Left renal cortex interstitium (tissue), 4 donors: ENCODE data around the gene SMLR1. TPM values are rescaled to one million over a fixed set of nuclear protein-coding genes. Genes with fewer than 3 reads are reported as not detected.

Experiments
- DNase-seq, 4 donors: peaks; one replicate each; pipeline ENCODE4 v3.0.0-alpha.2; 2013; ENCODE audit warnings: low read depth in 4 of 4, low spot score in 2 of 4, missing footprints in 1 of 4
- polyA plus RNA-seq, 4 donors: library from polyadenylated mRNA; unstranded; fragments of 120-200 nt; gene quantifications; one replicate each; pipeline ENCODE4 v1.2.1, GENCODE V29; 2013; ENCODE audit not compliant: insufficient read length in 4 of 4

The SMLR1 gene
- polyA plus RNA-seq, 4 donors, result 1.0 to 4.4 (median 2.0) TPM

DNA sequence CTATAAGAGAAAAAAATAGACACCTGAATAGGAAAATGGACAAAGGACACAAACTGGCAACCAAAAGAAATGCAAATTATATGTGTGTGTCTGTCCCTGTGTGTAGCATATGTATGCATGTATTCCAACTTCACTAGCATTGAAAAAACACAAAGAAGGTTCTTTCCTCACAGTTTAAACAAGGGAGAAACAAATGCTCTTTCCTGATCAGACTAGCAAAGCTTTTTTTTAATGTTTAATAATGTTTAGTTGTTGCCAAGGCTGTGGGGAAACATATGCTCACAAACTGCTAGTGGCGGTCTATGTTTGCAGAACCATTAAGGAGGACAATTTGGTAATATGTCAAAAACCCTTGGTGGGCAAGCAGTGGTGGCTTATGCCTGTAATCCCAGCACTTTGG is 22.4 kb downstream of the SMLR1 start:
- no peak for DNase-seq

DNA sequence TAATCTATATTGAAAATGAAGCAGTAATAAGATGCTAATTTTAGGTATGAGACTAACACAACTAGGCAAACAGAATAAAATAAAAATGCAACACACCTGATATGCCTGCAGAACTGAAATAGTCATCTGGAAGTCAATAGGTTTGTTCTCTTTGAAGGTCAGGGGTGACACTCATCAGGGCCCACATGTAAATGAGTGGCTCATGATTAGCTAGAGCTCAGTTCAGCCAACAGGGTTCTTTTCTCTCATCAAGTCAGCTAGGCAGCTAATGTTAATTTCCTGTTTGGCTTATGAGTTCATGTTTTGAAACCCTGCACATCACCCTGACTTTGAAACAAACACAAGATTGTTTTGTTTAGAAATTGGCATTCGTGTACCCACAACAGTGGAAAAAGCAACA is 23.8 kb downstream of the SMLR1 start:
- DNase-seq, result no peak

DNA sequence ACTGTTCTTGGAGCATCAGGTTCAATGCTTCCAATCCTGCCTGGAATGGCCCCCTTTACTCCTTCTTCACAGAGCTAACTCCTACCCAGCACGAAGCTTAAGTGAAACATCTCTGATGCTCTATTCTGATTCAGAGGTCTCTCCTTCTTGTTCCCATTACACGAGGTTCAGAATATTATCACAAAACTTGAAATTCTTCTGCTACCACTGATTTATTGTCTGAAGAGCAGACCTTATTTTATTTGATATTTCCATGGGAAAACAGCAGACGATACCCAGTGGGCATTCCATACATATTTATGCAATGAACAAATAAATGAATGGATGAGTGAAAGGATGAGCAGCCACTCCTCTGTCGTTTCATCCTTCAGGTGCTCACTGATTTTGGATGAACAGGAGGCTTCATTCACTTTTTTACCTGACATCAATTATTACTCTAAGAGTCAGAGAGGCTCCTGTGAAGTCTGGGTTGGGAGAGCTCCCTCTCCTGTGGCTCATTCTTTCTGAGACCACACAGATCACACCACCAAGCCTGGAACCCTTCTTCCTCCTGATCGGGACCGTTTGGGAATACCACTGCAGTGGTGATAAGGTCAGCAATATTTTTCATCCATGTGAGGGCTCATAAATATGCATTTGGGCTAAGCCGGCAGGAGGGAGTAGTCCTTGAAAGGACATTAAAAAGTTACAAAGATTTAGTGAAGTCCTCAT is 25.8 kb downstream of the SMLR1 start:
- no peak for DNase-seq

DNA sequence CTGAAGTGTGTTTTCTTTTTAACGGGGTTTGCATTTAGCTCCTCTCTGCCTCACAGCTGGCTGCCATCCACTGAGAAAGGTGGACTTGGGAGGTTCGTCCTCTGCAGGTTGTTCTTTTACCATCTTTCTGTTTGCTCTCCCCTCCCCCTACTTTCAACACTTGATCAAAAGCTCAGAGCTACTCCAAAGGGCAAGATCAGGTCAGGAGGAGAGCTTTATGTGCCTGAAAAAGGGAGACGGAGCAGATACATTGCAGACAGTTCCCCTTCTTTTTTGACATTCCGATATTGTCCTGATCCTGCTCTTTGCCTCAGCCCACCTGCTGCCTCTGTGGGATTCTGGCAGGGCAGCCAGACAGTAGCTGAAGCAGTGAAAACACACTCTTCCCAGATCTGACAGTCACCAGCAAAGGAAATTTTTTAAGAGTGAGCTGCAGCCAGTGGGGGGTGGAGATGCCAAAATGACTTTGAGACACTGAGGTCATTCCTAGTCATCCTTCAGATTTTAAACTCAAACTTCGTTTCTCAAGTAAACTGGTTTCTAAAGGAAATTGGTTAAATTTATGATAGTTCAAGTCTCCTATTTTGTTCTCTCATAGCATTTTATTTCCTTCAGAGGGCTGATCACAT is 26.5 kb downstream of the SMLR1 start:
- no peak for DNase-seq

DNA sequence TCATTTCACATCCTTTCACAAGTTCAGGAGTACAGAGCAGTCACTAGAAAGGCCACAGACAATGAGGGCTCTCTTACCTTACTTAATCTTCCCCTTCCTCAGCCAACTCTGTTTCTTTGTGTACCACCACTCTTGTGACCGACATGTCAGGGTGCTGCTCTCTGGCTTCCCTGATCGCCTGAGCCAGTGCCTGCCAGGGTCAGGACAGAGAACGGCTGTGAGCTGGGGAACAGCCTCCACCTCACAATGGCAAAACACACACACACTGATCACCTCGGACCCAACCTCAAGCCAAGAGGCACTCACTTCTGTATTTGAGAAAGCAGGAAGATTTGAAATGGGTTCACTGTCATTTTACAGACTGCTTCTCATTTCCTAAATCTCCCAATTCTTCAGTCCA is 30.8 kb downstream of the SMLR1 start:
- no peak for DNase-seq

DNA sequence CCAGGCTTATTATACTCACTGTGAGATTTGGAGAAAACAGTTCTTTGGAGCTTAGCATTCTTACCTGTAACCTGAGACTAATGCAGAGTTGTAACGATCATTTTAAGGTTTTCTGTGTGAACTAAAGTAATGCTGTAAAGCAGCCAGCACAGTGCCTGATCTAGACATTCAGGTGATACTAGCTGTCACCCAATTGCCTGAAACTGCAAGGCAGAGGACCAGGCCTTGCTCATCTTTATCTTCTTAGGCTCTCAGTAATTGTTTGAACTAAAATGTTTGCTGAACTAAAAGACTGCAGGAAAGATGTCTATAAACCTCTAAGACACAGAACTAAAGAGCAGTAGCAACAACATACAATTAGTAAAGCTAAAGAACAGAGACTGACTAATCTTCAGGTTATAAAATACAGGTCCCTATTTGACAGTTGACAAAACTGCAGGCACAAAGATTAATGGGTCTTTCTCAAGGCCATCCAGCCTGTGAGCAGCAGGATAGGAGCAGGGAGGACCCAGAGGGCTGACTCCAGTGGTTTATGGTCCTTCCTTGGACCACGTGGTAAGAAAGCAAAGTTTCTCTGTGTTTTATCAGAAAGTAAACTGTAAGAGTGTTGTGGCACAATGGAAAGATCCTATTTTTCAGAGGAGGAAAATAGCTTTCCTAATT is 31.4 kb downstream of the SMLR1 start:
- DNase-seq, result no peak

GRCh38 chr6:130859161-130859867 is 32.1 kb downstream of the SMLR1 start:
- no peak for DNase-seq

DNA sequence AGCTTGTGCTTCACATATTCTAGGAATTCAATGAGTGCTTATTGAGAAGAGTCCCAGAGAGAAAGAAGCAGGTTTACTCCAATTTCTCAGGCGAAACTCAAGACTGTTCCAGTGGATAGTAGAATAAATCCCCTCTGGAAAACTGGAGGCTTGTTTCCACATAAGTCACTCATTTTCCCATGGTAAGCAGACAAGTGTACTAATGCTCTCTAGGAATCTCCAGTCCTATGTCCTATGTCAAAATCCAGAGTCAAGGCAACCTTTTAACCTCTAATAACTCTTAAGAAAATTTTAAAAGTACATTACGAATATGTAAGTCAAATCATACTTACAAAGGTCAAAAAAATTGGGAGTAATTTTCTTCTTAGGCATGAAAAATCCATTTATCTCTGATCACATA is 35.2 kb downstream of the SMLR1 start:
- no peak for DNase-seq

DNA sequence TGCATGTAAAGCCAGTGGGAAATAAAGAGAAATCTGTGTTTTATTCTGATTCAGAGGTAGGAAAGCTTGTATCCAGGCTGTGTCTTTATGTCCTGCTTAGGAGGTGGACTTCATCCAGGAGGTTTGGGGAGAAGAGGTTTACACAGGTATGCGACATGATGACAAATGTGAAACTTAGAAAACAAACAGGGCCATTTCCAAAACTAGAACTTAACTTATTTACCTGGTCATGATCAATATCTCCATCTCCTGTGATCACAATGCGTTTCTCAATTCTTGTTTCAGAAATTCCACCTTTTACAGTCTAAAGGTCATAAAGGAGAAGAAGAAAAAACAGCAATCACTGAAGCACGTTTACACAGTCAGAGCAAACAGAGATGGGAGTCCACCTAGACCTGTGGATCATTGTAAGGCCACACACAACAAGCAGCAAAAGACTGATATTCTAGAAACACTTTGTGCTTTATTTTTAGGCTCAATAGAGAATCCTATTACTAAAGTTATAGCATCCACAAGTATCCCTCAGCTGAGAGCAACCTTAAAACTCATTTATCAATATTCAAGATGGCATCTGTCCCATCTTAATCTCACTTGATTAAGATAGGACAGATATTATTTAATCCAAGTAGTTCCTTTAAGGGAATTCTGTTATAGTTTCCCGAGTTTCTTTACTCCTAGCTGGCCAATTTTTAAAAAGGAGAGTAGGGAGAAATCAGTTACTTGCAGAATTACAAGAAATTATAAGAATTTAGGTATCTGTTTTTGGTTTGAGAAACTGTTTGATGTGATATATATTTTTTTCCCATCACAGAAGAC is 36.4 kb downstream of the SMLR1 start:
- no peak for DNase-seq

DNA sequence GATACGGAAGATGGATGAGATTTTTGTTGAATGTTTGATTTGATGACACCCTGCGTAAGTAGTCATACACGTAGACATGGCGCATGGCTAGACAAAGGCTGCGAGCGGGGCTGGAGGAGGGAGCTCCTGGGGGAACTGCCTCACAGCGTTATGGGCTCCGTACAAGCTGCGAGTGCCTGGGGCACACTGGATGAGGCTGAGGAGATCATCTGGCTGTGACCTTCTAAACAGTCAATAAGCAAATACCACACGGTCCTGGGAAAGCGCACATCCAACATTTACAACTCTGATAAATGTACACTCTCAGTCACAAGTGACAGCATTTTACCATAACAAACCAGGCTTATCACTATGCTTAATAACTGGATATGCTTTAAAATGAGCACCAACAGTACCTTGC is 37.1 kb downstream of the SMLR1 start:
- no peak for DNase-seq

DNA sequence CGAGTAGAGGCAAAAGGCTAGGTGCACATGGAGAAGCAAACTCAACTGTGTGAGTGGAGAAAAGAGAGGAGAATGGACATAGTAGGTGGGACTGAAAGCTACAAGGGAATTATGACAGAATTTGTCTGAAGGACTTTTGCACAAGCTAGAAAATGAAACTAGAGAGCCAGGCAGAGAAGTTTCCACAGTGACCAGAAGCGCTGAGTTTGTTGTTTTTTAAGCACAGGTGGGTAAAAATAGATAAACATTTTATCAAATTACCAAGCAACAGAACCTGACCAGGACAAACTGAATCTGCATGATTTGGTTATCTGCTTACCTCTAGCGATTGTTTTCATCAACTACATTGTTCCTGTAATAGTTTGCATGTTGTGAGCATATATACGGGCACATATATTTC is 38.6 kb downstream of the SMLR1 start:
- DNase-seq, result no peak

DNA sequence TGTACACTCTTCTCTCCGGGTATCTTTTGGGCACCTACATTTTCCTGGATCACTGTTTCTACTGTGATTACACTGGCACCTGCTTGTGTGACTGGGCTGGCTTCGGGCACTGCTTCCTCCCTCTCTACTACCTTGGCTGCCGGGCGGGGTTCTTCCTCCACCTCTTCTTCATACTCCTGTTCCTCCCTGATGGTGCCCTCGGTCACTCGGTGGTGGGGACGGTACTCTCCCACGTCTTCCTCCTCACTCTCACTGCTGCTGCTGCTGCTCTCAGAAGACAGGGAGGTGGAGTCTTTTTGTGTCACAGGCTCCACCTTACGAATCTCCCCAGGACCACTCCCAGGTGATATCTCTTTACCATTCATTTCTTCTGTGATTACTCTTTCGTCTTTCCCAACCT is 42.5 kb downstream of the SMLR1 start:
- no peak for DNase-seq

- no peak for DNase-seq
Measured at GRCh38 chr6:130870179-130870880, 43.1 kb downstream of the SMLR1 start.

DNA sequence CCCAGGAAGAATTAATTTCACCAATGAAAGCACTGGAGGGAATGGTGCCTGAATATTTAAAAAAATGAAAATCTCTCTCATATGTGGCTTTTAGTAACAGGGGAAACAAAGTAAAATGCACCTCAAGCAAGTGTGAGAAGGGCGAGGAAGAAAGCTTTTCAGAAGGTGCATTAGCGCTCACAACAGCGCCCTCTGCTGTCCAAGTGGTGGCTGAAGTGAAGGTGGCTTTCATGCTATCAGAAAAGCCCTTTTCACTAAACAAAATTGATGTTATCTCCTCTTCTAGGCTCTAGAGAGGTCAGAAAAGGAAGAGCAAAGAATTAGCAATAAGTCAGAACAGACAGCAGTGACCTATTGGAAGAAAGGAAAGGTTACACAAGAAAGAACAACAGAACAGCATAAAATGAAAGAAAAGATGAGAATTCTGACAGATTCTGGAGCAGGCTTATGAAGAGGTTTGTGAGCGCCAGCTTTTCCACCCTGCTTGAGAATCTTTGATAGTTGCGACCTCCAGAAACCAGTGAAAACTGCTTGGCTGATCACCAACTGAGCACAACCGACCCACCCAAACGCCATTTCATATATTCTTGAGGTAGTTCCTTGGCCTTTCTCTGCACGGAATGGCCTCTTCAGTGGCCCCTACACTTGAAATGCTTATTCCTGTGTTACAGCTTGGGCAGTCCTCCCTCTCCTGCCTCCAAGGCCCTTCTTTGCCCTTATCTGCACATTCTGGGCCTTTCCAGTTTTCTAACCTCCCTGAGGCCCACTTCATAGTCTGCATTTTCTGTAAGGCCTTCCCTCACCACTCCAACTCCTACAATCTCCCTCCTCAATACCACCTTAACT is 45.3 kb downstream of the SMLR1 start:
- no peak for DNase-seq

DNA sequence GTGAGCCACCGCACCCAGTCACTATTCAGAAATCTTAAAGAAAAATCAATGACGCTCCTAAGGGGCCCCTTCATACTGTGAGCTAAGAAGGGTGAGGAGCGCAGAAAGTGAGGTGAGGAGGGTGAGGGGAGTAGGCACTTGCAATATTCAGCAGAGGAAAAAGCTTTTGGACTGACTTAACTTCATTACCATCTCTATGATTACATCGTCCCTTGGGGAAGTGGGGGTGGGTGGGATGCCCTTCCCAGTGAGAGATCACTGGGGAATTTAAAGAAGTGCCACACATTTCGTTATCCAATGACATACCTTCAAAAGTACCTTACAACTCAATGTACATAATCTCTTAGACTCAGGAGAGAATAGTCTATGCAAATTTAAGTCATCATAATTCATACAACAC is 46.5 kb downstream of the SMLR1 start:
- no peak for DNase-seq

DNA sequence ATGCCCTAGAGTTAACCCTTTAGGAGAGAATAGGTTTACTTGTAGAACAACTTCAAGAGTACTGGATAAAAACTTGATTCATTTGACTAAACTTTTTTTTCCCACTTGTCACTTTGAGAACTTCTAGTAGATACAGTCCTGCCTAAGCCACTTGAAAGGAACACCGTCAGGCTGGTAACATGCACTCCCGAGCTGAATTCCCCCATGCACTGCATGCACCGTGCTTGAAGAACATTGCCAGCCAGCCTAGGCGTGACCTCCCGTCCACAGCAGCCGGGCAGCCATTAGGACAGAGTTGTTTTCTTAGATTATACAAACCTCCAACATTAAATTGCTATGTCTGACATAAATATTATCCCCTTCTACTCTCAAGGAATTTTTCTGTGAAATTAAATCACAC is 52.6 kb downstream of the SMLR1 start:
- DNase-seq, result no peak

DNA sequence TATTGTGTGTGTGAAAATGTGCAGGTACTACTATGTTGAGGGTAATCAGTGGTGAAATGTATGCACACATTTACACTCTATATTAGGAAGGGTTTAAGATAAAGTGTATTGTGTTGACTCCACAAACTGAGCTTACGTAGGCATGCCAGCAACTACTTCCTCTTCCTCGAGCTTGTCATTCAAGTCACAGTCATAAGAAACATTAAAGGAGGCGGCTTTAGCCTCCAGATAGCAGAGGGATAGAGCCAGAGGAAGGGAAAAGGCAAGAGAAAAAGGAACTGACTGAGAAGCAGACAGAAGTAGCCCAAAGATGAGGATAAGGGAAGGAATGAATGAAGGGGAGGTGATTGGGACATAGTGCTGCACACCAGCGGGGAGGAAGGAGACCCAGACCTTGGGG is 55.2 kb downstream of the SMLR1 start:
- DNase-seq, result no peak

- peak; percentile 52 to 78 (median 62) for DNase-seq
Measured at GRCh38 chr6:130885392-130886192, 58.4 kb downstream of the SMLR1 start.
